GM19438 (cell line): Measurements from ENCODE around the gene ALDOC.

Experiments used
- ATAC-seq: cut with Tn5 transposase; IDR thresholded peaks from one replicate; pipeline ENCODE4 v1.9.1; 2021; ENCODE audit warnings: low read depth; ENCODE audit not compliant: unreplicated experiment

The ALDOC gene

GRCh38 chr17:28534740-28535375 lies 41.8 kb downstream of the ALDOC start:
- no peak for ATAC-seq

DNA sequence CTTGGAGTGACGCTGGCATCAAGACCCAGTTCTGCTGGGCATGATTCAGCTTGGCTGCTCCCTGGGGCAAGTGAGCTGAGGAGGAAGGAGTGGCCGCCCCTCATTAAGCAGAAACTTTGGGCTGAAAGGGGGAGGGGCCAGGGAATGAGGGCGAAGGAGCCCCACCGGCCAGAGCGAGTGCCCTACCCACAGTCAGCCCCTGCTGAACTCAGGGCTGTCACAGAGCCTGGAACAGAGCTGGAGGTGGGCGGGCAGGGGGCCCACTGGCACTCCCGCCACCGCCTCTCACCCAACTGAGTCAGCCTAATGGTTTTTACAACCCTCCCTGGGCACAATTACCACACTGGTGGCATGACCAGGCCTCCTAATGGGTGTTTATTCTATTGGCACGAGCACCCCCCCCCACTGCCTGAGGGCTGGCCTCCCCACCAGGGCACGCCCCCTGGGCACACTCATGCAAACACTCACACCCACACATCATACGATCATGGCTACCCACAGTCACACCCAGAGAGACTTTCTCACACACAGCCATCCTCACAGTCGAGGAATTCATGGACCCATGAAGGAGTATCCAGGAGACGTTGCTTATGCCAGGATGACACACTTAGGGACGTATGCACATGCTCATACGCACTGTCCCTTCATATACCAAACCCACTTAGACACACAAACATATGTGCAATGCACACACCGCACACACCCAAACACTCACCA lies 43.4 kb downstream of the ALDOC start:
- no peak for ATAC-seq

GRCh38 chr17:28532050-28532960 lies 44.4 kb downstream of the ALDOC start:
- no peak for ATAC-seq

DNA sequence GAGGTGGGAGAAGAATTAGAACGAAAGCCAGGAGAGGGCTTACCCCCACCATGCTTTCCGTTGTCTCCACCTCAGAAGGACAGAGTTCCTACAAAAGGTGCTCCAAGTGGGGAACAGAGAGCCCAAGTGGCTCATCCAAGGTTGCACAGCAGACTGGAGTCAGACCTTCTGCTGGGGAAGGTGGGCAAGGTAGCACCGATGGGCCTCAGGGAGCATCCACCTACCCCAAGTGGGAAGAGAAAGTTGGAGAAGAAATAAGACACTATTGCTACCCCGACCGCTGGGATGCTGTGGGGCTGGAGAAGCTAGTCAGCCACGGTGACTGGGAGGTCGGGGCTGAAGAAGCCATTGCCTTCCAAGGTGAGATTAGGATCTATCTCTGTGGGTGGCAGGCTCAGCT lies 45.8 kb downstream of the ALDOC start:
- no peak for ATAC-seq

DNA sequence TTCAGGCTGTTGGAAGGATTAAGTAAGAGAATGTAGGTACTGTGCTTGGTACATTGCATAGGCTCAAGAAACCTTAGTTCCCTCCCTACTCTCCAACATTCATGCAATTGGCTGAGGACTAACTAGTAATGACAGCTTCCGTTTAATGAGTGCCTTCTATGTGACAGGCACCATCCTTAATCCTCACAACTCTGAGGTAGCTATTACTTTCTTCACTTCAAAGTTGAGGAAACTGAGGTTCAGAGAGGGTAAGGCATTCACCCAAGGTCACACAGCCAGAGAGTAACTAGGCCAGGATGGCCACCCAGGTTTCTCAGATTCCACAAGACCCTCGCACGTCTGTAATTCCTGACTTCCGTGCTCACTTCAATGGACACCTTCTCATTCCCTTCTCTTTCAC lies 46.4 kb downstream of the ALDOC start:
- ATAC-seq: no peak

- no peak for ATAC-seq
These were observed 47.7 kb downstream of the ALDOC start for GRCh38 chr17:28529013-28529400.

- no peak for ATAC-seq
These were observed 48.2 kb downstream of the ALDOC start for GRCh38 chr17:28528327-28529012.

DNA sequence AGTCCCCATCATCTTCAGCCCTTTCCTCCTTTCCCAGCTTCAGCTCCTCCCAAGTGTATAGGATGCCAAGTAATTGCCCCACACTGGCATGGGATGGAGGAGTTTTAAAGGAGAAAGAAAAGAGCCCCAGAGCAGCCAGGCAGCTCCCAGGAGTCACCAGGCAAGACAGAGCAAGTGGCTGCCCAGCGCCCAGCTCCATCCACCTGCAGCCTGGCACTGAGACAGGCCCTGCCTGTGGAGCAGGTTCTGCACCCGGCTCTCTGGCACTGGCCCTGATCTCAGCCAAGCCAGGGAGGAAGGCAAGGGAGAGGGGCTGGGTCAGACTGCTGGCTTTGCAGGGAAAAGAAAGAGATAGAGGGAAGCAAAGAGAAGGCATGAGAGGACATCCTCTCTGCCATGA lies 48.8 kb downstream of the ALDOC start:
- no peak for ATAC-seq

GRCh38 chr17:28527181-28527681 lies 49.5 kb downstream of the ALDOC start:
- no peak for ATAC-seq

DNA sequence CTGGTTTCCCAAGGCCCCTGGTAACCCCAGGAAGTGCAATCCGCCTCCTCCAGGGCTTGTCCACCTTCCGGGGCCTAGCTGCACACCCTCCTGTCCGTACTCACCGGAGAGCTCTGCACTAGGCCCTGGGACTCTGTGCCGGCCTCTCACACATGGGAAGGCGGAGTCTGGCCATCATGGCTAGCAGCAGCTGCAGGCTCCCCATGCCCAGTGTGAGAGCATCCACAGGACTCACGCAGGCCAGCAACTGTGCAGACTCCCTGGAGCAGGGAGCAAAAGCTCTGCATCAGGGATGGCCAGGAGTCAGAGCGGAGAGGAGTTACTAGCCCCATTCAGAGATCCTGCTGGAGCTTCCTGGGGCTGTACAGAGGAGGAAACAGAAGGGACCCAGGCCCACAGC lies 50.3 kb downstream of the ALDOC start:
- ATAC-seq: no peak

DNA sequence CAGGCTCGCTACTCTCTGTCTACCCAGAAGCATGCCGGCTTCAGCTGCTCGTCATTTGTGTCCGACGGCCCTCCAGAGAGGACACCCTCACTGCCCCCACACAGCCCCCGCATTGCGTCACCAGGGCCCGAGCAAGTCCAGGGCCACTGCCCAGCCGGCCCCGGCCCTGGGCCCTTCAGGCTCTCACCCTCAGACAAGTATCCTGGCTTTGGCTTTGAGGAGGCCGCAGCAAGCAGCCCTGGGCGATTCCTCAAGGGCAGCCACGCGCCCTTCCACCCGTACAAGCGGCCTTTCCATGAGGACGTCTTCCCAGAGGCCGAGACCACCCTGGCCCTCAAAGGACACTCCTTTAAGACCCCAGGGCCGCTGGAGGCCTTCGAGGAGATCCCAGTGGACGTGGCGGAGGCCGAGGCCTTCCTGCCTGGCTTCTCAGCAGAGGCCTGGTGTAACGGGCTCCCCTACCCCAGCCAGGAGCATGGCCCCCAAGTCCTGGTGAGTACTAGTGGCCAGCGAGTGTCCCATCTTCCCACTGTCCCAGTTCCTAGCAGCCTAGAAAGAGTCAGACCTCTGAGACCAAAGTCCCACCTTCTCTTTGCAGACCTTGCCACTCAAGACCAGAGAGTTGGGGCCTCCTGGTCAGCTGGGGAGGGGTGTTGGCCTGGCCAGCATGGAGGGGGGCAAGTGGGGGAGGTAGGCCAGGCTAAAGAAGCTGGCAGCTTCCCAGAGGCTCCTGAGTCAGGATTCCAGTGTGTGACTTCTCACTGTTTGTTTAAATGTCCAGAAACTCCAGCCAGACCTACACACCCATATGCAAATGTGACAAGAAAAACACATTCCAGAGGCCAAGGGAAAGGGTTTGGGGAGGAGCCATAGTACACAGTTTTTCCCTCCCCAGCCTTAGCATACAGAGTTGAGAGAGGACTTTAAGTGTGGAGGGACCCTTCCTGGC lies 51.9 kb downstream of the ALDOC start:
- no peak for ATAC-seq

DNA sequence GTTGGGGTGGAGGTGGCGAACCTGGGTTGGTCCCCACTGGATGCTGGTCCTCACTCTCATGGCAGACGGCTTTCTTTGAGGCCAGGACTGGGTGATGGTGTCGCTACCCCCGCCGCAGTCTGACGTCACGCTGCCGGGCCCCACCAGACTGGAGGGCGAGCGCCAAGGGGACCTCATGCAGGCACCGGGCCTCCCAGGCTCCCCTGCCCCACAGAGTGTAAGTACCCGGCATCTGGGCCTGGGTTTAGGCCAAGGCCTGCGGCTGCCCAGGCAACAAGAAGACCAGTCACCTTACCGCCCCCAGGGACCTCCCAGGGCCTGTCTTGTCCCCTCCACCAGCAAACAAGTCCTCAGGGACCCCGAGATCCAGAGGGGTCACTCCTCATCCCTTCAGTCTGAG lies 52.8 kb downstream of the ALDOC start:
- no peak for ATAC-seq

- ATAC-seq: no peak
These were observed 53.5 kb downstream of the ALDOC start for GRCh38 chr17:28523186-28523585.
